GM12878 (cell line): ENCODE data around the gene OR10G3. TPM values are rescaled to one million over a fixed set of nuclear protein-coding genes. Genes with fewer than 3 reads are reported as not detected.

Source experiments
- BACH1 ChIP-seq: fragments of 450-650 bp; IDR thresholded peaks from 2 replicates; pipeline ENCODE4 v1.6.1; 2017; ENCODE audit warnings: mild to moderate bottlenecking, borderline replicate concordance
- BCLAF1 ChIP-seq: fragments of 450-650 bp; IDR thresholded peaks from 2 replicates; pipeline ENCODE4 v1.6.1; 2017; ENCODE audit warnings: antibody characterized with exemption, mild to moderate bottlenecking, moderate library complexity
- CBFB ChIP-seq: IDR thresholded peaks from 2 replicates; pipeline ENCODE4 v1.6.1; 2016; ENCODE audit warnings: antibody characterized with exemption, low read depth
- CHD4 ChIP-seq: fragments of 200-600 bp; sonication (generic); IDR thresholded peaks from 2 replicates; pipeline ENCODE4 v1.6.1; 2016; ENCODE audit warnings: mild to moderate bottlenecking
- CTCF ChIP-seq, 3 experiments: IDR thresholded peaks in 2 of 3; conservative IDR thresholded peaks in 1 of 3; 2 replicates each; pipeline ENCODE4 v1.5.1; 2011; ENCODE audit warnings: low read depth in 3 of 3, low read length in 3 of 3, mild to moderate bottlenecking in 3 of 3, control low read depth in 2 of 3, moderate library complexity in 2 of 3, inconsistent platforms in 1 of 3, mixed read lengths in 1 of 3; ENCODE audit not compliant: control insufficient read depth in 2 of 3, insufficient read depth in 1 of 3; ENCODE audit errors: extremely low read depth in 1 of 3
- ESRRA ChIP-seq: IDR thresholded peaks from 2 replicates; pipeline ENCODE4 v1.6.1; 2012; ENCODE audit warnings: mild to moderate bottlenecking, low read length, improper control_type of control experiment
- FOXK2 ChIP-seq: fragments of 450-650 bp; IDR thresholded peaks from 2 replicates; pipeline ENCODE4 v1.6.1; 2017; ENCODE audit warnings: mild to moderate bottlenecking, moderate library complexity
- IKZF1 ChIP-seq: fragments of 450-650 bp; conservative IDR thresholded peaks from 2 replicates; pipeline ENCODE4 v1.6.1; 2017; ENCODE audit warnings: antibody characterized with exemption, mild to moderate bottlenecking
- JUNB ChIP-seq: IDR thresholded peaks from 2 replicates; pipeline ENCODE4 v1.6.1; 2016; ENCODE audit warnings: antibody characterized with exemption, mild to moderate bottlenecking
- KLF5 ChIP-seq: fragments of 450-650 bp; IDR thresholded peaks from 2 replicates; pipeline ENCODE4 v1.6.1; 2014; ENCODE audit warnings: mild to moderate bottlenecking; ENCODE audit not compliant: partially characterized antibody
- MTA2 ChIP-seq: fragments of 450-650 bp; IDR thresholded peaks from 2 replicates; pipeline ENCODE4 v1.6.1; 2016; ENCODE audit warnings: low read depth, mild to moderate bottlenecking, moderate library complexity
- NFIC ChIP-seq: IDR thresholded peaks from 2 replicates; pipeline ENCODE4 v1.6.1; 2012; ENCODE audit warnings: low read depth, mild to moderate bottlenecking, inconsistent platforms, low read length, moderate library complexity
- NR2C2 ChIP-seq: IDR thresholded peaks from 2 replicates; pipeline ENCODE4 v1.6.1; 2011; ENCODE audit warnings: borderline replicate concordance, low read depth; ENCODE audit not compliant: control insufficient read depth, insufficient read length
- NR2F1 ChIP-seq: fragments of 450-650 bp; conservative IDR thresholded peaks from 2 replicates; pipeline ENCODE4 v1.6.1; 2017; ENCODE audit warnings: mild to moderate bottlenecking
- RELB ChIP-seq: fragments of 450-650 bp; IDR thresholded peaks from 2 replicates; pipeline ENCODE4 v1.6.1; 2017; ENCODE audit warnings: low read depth, mild to moderate bottlenecking, moderate library complexity
- SIN3A ChIP-seq: IDR thresholded peaks from 2 replicates; pipeline ENCODE4 v1.6.1; 2012; ENCODE audit warnings: low read depth, low read length, improper control_type of control experiment
- STAT1 ChIP-seq: fragments of 450-650 bp; conservative IDR thresholded peaks from 2 replicates; pipeline ENCODE4 v1.6.1; 2014; ENCODE audit warnings: antibody characterized with exemption, mild to moderate bottlenecking
- polyA plus RNA-seq, 11 experiments: library from polyadenylated mRNA; depleted of rRNA in 4 of 11; unstranded in 6 of 11; stranded (reverse) in 5 of 11; fragments of >200 nt; fragmentation: Nextera tagmentation in 4 of 11; fragmentation: Illumina TruSeq in 1 of 11; extraction: Ambion mirVana in 4 of 11; extraction: Trizol in 1 of 11; gene quantifications; 1 replicate in 1 of 11; 2 replicates in 10 of 11; pipeline versions ENCODE4 v1.2.1 to v1.2.3, GENCODE V29; 2011 to 2016; ENCODE audit warnings: inconsistent platforms in 2 of 11, missing spikeins in 2 of 11, low read depth in 1 of 11
- total RNA-seq, 4 experiments: library from RNA; depleted of rRNA in 3 of 4; stranded (reverse); fragments of >200 nt in 3 of 4; fragmentation: Illumina TruSeq in 1 of 4; extraction: Trizol in 1 of 4; gene quantifications; 2 replicates each; pipeline versions ENCODE4 v1.2.1 to v1.2.3, GENCODE V29; 2013 to 2021
- TF ChIP-seq, protein P1 (sequence below): fragments of 450-650 bp; IDR thresholded peaks from 2 replicates; pipeline ENCODE4 v1.6.1; 2017; ENCODE audit warnings: mild to moderate bottlenecking, moderate library complexity

The OR10G3 gene
- total and polyA plus RNA-seq, 10 of the 15 experiments (the other 5 are each of a cell fraction or from before 2014, with no cell fraction given), result not detected

- TF ChIP-seq ESRRA (no peak), IKZF1 (peak; percentile 55), STAT1 (no peak), NFIC (0 out of 2 replicates have a peak, but pooled peaks have one; percentile 24), CHD4 (no peak), KLF5 (no peak), JUNB (peak; percentile 57; the same call in 1 of the 2 replicates), MTA2 (no peak), NR2C2 (no peak), NR2F1 (peak; percentile 84), SIN3A (no peak), FOXK2 (peak; percentile 34; the same call in 1 of the 2 replicates), BCLAF1 (no peak), BACH1 (no peak), RELB (peak; percentile 45; the same call in 1 of the 2 replicates), CTCF (IDR thresholded peaks at IDR 0.05 in 2 of 3, conservative IDR thresholded peaks at IDR 0.05 in 1 of 3; ENCODE audit: control insufficient read depth in 2 of 3, extremely low read depth in 1 of 3, insufficient read depth in 1 of 3, low read depth in 3 of 3, low read length in 3 of 3) (peak in 1 of 3 experiments; percentile 35; a peak in 2 of 6 replicates), CBFB (no peak)
- TF ChIP-seq, protein P1, sequence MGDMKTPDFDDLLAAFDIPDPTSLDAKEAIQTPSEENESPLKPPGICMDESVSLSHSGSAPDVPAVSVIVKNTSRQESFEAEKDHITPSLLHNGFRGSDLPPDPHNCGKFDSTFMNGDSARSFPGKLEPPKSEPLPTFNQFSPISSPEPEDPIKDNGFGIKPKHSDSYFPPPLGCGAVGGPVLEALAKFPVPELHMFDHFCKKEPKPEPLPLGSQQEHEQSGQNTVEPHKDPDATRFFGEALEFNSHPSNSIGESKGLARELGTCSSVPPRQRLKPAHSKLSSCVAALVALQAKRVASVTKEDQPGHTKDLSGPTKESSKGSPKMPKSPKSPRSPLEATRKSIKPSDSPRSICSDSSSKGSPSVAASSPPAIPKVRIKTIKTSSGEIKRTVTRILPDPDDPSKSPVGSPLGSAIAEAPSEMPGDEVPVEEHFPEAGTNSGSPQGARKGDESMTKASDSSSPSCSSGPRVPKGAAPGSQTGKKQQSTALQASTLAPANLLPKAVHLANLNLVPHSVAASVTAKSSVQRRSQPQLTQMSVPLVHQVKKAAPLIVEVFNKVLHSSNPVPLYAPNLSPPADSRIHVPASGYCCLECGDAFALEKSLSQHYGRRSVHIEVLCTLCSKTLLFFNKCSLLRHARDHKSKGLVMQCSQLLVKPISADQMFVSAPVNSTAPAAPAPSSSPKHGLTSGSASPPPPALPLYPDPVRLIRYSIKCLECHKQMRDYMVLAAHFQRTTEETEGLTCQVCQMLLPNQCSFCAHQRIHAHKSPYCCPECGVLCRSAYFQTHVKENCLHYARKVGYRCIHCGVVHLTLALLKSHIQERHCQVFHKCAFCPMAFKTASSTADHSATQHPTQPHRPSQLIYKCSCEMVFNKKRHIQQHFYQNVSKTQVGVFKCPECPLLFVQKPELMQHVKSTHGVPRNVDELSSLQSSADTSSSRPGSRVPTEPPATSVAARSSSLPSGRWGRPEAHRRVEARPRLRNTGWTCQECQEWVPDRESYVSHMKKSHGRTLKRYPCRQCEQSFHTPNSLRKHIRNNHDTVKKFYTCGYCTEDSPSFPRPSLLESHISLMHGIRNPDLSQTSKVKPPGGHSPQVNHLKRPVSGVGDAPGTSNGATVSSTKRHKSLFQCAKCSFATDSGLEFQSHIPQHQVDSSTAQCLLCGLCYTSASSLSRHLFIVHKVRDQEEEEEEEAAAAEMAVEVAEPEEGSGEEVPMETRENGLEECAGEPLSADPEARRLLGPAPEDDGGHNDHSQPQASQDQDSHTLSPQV, result no peak
Measured at GRCh38 chr14:21612324-21612723, 32.4 kb upstream of the OR10G3 start (continued).
